GM12801 (cell line): ENCODE results near the gene NUAK1.

Experiments
- TF ChIP-seq, protein P1 (sequence below): IDR thresholded peaks from one replicate; pipeline ENCODE4 v1.5.1; 2011; ENCODE audit warnings: control low read depth; ENCODE audit not compliant: insufficient read length; ENCODE audit errors: extremely low read depth

NUAK1 gene

DNA sequence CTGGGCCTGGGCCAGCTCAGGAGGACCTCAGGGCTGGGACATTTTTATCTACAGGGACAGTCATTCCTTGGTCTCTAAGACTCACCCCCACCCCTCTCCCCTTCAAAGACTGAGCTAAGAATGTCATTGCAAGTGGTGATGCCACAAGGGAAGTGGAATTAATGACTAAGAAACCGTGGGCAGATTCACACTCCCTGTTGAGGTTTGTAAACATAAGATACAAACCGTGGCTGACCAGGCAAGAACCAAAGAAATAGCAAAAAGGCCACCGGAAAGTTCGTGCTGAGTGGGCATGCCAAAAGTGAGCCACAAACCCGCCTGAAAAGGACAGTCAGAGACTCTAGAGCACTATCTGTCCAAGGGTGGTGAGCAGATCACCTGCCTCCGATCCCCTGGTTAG is 25.7 kb downstream of the NUAK1 start:
- TF ChIP-seq, protein P1, sequence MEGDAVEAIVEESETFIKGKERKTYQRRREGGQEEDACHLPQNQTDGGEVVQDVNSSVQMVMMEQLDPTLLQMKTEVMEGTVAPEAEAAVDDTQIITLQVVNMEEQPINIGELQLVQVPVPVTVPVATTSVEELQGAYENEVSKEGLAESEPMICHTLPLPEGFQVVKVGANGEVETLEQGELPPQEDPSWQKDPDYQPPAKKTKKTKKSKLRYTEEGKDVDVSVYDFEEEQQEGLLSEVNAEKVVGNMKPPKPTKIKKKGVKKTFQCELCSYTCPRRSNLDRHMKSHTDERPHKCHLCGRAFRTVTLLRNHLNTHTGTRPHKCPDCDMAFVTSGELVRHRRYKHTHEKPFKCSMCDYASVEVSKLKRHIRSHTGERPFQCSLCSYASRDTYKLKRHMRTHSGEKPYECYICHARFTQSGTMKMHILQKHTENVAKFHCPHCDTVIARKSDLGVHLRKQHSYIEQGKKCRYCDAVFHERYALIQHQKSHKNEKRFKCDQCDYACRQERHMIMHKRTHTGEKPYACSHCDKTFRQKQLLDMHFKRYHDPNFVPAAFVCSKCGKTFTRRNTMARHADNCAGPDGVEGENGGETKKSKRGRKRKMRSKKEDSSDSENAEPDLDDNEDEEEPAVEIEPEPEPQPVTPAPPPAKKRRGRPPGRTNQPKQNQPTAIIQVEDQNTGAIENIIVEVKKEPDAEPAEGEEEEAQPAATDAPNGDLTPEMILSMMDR = no peak

DNA sequence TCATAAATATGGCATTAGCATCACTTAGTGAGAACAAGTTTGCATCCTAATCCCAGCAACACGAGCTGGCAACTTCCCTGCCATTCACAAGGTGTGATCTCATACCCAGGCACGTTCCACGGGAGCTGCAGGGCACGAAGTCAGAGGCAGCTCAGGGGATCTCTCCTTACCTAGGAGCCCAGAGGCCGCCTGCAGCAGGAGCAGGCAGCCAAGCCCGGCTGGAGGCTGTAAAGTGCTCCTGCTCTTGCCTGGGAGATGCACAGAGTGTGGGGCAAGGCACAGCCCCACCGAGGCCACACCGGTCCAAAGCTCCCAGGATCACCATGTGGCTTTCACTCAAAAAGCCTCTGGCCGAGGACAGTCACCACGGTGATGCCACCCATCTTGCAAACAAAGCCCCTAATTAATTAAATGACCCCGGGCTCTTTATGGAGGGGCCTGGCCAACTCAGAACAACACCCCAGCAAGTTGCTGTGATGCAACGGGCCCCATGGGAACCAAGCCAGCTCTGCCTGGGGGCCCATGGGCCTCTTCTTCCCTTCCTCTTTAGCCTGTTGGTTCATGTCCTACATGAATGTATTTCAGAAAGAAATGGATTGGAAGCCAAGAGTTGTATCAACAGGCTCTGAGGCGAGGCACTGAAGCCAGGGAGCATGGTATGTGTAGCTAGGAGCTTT is 26.5 kb downstream of the NUAK1 start:
- TF ChIP-seq, protein P1 = no peak

DNA sequence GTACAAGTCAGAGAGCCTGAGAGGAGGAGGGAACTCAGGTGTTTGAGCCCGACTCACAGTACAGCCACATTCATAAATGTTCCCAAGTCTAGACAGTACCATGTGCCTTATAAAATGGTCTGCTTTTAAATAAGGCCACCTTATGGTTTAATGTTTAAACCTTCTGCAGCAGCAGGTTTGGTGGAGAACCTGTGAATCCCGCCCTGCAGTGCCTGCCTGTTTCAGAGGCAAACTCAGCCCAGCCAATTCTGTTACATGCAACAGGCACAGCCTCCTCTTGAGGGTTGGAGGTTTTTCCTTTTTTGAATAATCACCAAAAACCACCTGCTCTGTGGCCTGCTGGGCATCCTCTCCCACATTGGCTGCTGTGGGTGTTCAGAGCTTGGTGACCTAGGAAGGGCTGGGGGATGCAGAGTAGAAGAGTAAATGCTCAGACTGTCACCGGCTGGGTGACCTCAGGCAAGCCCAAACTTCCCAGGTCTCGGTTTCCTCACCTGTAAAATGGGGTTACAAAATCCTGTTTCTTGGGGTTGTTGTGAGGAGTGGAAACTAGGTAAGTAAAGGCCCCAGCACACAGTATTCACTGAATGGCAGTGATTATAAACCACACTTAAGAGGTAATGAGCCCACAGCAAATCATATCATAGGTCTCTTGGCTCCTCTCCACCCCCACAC is 28.0 kb downstream of the NUAK1 start:
- TF ChIP-seq, protein P1 = no peak

- TF ChIP-seq, protein P1 = no peak
Measured at GRCh38 chr12:106109168-106109910, 29.4 kb downstream of the NUAK1 start.

- TF ChIP-seq, protein P1 = no peak
Measured at GRCh38 chr12:106108185-106108835, 30.4 kb downstream of the NUAK1 start.

GRCh38 chr12:106107566-106107965 is 31.2 kb downstream of the NUAK1 start:
- TF ChIP-seq, protein P1 = no peak

GRCh38 chr12:106106892-106107291 is 31.9 kb downstream of the NUAK1 start:
- TF ChIP-seq, protein P1 = no peak
